Measurements from ENCODE around the gene HOXD9. TPM values are rescaled to one million over a fixed set of nuclear protein-coding genes. Genes with fewer than 3 reads are reported as not detected.

HOXD9 gene
- total RNA-seq, 1 experiment from 2014 or later, result not detected

DNA sequence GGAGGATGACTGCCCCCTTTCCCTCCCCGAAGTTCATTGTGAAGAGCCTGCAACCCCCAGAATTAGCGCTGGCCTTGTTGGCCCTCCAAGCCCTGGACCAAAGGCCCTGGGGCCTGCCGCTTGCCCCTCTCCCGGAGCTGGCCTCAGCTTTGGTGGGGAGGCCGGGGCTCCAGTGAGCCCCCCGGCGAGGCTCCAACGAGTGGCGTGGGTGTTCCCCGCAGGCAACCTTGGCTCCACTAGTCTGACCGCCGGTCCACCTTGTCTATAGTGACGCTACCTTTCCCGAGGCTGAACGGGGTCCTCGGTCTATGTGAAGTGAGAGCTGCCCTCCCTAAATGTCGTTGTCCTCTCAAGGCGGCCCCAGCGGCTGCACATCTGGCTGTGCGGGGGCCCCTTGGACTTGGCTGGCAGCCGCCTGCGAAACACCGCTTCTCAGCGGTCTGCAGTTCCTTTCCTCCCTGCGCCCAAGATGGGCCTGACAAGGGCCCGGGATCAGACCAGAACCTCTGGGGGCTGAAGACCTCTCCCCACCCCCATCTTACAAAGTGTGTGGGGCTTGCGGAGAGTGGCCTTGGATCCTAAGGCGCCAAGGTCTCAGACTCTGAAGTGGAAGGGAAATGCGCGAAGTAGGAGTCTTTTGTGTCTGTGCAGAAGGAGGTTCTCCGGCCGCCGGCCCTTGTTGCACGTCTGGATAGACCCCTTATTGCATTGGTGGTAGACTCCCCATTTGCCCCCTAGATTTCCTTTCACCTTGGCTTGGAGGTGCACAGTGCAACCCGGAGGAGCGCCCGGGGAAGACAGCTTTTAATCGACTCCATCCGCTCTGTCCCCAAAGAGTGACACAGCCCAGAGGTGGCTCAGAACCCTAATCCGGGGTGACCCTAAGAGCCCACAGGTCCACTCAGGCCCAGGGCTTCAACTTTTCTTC lies 9.9 kb upstream of the HOXD9 start:
- intact Hi-C loops (cut with micrococcal nuclease; ENCODE audit: unreplicated experiment), result no loop called here
- H3K27ac Mint-ChIP-seq (ENCODE audit: unreplicated experiment), result no peak overlapping the region
- H3K4me3 Mint-ChIP-seq (ENCODE audit: unreplicated experiment), result no peak overlapping the region
- Histone ChIP-seq H3K4me3 (ENCODE audit: low read depth, low read length) (no peak overlapping the region), H3K36me3 (ENCODE audit: control insufficient read depth, insufficient read depth, low read length) (no peaks in the 10 kb centered on the region), H3K4me1 (no peaks in the 10 kb centered on the region), H3K9me3 (no peaks in the 10 kb centered on the region), H3K27me3 (replicated peaks; ENCODE audit: control insufficient read depth, insufficient read depth, low read length) (peaks cover 7% of the 10 kb centered on the region)
- BruUV-seq (replicated peaks), result no TSS peak
- H3K9me3 Mint-ChIP-seq (ENCODE audit: unreplicated experiment), result no peaks in the 10 kb centered on the region
- CTCF ChIA-PET, result interaction anchor here (0.6 to 1.6 kb wide), 3 partner anchors 9 to 539 kb away, joined by 3 to 5 read pairs (median 3); no protein-coding TSS in a partner anchor
- no peak for DNase-seq
- POLR2A ChIA-PET, result no interaction called here
- H3K4me1 Mint-ChIP-seq (ENCODE audit: low read depth, unreplicated experiment), result no peaks in the 10 kb centered on the region
- H3K36me3 Mint-ChIP-seq (ENCODE audit: insufficient read depth, unreplicated experiment), result no peaks in the 10 kb centered on the region
- no peak for TF ChIP-seq CTCF (IDR thresholded peaks at IDR 0.05; ENCODE audit: insufficient read depth in 1 of 2, low read depth in 1 of 2, low read length in 1 of 2, severe bottlenecking in 1 of 2, unreplicated experiment in 1 of 2)
- H3K27me3 Mint-ChIP-seq (ENCODE audit: insufficient read depth, unreplicated experiment), result peaks cover 54% of the 10 kb centered on the region

DNA sequence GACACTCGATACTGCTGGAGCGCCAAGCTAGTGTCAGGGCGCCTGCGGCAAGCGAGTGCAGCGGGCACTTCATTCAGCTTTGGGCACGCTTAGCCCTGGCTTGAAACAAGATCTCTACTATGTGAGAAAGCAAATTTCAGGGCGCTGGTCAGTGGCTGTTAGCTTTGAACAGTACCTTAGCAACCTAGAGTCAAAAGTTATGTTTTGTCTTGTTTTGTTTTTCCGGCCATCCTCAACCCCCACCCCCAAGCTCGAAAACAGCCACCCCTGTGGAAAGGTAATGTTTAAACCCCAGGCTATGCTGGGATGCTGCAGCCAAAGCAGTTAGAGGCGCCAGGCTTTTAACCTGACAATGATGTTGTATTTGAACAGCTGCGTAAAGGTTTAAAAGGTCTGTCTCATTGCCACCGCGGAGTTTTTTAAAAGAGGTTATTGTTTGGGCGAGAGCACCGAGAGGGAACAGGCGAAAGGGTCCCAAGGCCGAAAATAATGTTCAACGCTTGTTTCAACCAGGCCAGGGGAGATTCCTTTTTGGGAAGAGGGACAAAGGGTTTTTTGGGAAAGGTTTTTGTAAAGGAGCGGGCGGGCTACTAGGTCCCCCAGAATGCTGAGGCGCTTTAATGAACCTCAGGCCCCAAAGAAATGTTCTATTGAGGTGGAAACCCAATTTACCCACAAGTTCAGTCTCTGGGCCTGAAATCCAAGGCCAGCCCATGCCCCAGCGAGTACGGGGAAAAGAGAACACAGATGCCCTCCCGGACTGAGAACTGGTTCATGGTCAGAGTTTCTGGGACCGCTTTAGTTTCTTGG lies 8.2 kb upstream of the HOXD9 start:
- no peaks in the 10 kb centered on the region for H3K9me3 Mint-ChIP-seq (ENCODE audit: unreplicated experiment)
- intact Hi-C loops (cut with micrococcal nuclease; ENCODE audit: unreplicated experiment), result no loop called here
- CTCF ChIA-PET, result no interaction called here
- Histone ChIP-seq H3K27me3 (replicated peaks; ENCODE audit: control insufficient read depth, insufficient read depth, low read length) (peaks cover 8% of the 10 kb centered on the region), H3K4me1 (no peaks in the 10 kb centered on the region), H3K9me3 (no peaks in the 10 kb centered on the region), H3K4me3 (ENCODE audit: low read depth, low read length) (no peak overlapping the region), H3K36me3 (ENCODE audit: control insufficient read depth, insufficient read depth, low read length) (no peaks in the 10 kb centered on the region)
- no peak for DNase-seq
- no peaks in the 10 kb centered on the region for H3K36me3 Mint-ChIP-seq (ENCODE audit: insufficient read depth, unreplicated experiment)
- H3K4me1 Mint-ChIP-seq (ENCODE audit: low read depth, unreplicated experiment), result no peaks in the 10 kb centered on the region
- H3K27ac Mint-ChIP-seq (ENCODE audit: unreplicated experiment), result no peak overlapping the region
- no peak for TF ChIP-seq CTCF (IDR thresholded peaks at IDR 0.05; ENCODE audit: insufficient read depth in 1 of 2, low read depth in 1 of 2, low read length in 1 of 2, severe bottlenecking in 1 of 2, unreplicated experiment in 1 of 2)
- POLR2A ChIA-PET, result no interaction called here
- peaks cover 58% of the 10 kb centered on the region for H3K27me3 Mint-ChIP-seq (ENCODE audit: insufficient read depth, unreplicated experiment)
- no TSS peak for BruUV-seq (replicated peaks)
- H3K4me3 Mint-ChIP-seq (ENCODE audit: unreplicated experiment), result peak overlapping the region; percentile 5

GRCh38 chr2:176114930-176115625 lies 7.4 kb upstream of the HOXD9 start:
- Mint-ChIP-seq H3K27me3 (ENCODE audit: insufficient read depth, unreplicated experiment) (peaks cover 58% of the 10 kb centered on the region), H3K36me3 (ENCODE audit: insufficient read depth, unreplicated experiment) (no peaks in the 10 kb centered on the region), H3K27ac (ENCODE audit: unreplicated experiment) (no peak overlapping the region), H3K4me1 (ENCODE audit: low read depth, unreplicated experiment) (no peaks in the 10 kb centered on the region), H3K9me3 (ENCODE audit: unreplicated experiment) (no peaks in the 10 kb centered on the region), H3K4me3 (ENCODE audit: unreplicated experiment) (no peak overlapping the region)
- no peak for DNase-seq
- ChIA-PET POLR2A (no interaction called here), CTCF (no interaction called here)
- H3K4me1 ChIP-seq, result no peaks in the 10 kb centered on the region
- H3K36me3 ChIP-seq (ENCODE audit: control insufficient read depth, insufficient read depth, low read length), result no peaks in the 10 kb centered on the region
- peaks cover 8% of the 10 kb centered on the region for H3K27me3 ChIP-seq (replicated peaks; ENCODE audit: control insufficient read depth, insufficient read depth, low read length)
- H3K4me3 ChIP-seq (ENCODE audit: low read depth, low read length), result no peak overlapping the region
- no peak for TF ChIP-seq CTCF (IDR thresholded peaks at IDR 0.05; ENCODE audit: insufficient read depth in 1 of 2, low read depth in 1 of 2, low read length in 1 of 2, severe bottlenecking in 1 of 2, unreplicated experiment in 1 of 2)
- no TSS peak for BruUV-seq (replicated peaks)
- intact Hi-C loops (cut with micrococcal nuclease; ENCODE audit: unreplicated experiment), result no loop called here
- no peaks in the 10 kb centered on the region for H3K9me3 ChIP-seq

Data from Caco-2 (cell line).